GM18909 (cell line): ENCODE measurements around the gene LCA5L.
A peak's percentile ranks its signal among the peaks of the same experiment; 100 is the strongest.

Source experiments
- ATAC-seq: cut with Tn5 transposase; IDR thresholded peaks from one replicate; pipeline ENCODE4 v1.9.1; 2021; ENCODE audit warnings: mild to moderate bottlenecking; ENCODE audit not compliant: unreplicated experiment, poor library complexity

The LCA5L gene

DNA sequence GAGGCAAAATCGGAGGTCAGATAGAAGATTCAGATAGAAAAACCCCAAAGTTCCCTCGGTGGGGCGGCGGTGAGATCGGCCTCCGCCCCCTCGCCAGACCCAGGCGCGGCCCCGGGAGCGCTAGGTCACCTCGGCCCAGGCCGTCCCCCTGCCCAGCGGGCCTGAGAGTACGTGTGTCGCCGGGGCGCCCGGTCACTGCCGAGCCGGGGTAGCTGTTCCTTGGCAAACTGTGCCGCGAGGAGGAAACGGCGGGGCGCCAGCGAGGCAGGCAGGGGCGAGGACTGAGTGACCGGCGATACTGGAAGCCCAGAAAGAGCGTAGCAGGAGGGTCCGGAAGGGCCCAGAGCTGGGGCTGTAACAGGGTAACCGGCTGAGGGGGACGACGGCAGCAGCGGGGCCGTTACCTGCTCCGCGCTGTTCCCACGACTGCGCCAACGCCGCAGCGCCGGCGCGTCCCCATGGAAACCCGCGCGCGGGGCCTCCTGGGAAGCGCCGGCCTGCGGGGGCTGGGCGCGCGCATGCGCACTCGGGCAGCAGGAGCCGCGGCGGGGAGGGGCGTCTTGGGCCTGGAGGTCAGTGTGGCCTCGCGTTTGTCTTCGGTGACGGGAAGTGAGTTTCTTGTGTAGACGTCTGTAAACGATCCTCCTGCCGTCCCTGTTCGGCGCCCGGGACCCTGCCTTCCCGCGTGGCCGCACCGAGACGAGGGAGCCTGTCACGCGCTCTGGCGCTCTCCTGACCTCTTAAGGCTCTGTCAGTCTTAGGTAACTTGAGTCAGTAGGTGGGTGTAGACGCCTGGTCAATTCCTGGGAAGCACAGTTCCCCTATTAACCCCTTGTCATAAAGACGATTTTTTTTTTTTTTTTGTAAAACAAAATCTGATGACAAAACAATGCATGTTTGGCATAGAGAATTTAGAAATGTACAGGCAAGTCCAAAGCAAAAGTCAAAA, at the start of gene LCA5L:
LCA5L (minus strand) TSS at position 458 of the 949 bp plus-strand sequence. CDS start 17,285 bp downstream, outside the sequence.
- peak; percentile 90 for ATAC-seq

DNA sequence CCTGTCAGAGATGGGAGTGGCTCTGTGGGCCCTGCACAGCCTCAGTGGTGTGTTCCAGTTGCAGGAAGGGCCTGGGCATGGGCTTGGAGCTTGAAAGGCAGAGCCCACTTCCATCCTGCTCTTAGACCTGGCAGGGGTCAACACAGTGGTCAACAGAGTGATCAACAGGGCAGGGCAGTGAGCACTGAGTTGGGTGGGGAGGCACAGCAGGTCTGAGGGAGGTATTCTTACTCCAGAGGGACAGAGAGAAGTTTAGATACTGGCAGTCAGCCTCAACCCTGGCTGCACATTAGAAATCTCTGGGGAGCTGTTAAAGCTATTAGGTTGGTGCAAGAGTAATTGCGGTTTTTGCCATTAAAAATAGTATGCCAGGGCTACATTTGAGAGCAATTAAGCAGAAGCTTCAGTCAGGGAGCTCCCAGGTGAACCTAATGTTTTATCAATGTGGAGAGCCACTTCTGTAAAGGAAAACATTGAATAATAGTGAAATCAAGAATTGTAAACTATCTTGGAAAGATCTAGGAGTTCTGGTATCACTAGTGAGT, 43.9 kb upstream of the LCA5L start:
- ATAC-seq, result no peak

DNA sequence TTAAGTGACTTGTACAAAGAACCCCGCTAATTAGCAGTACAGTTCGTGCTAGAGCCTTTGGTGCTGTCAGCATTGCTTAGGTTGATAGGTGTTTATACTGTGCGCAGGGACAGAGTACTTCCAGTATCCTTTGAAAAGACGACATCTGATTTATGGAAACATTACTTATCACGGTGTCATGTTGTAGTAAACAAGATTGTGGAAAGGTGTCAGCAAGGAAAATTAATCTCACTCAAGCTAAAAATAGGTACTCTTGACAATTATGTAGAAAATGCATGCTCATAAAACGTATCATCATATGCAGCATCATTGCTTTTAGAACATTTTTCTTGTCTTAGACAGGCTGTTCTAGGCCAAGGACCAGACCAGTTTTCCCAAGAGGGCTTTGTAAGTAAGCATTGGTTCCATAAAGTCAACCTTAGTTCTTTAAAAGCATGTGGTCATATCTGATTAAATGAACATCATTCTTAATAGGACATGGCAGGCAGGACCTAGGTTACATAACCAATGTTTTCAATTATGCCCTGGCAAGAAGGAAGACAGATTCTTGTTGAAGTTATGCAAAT, 39.2 kb upstream of the LCA5L start:
- ATAC-seq, result no peak

DNA sequence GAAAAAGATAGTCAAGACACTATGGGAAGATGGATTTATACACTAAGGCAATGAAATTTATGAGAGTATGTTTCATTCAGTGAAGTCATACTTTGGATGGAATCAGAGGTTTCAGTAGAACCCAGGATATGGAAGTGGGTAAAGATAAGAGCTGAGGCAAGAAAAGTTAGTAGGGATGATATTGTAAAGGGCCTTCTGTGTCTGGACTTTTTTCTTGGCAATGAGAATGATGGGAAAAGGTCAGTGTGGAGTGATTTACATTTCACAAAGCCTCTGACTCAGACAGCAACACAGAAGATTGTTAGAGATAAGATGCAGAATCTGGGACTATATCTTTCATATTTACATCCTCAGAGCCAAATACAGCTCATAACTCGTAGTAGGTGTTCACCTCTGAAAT, 38.3 kb upstream of the LCA5L start:
- no peak for ATAC-seq

DNA sequence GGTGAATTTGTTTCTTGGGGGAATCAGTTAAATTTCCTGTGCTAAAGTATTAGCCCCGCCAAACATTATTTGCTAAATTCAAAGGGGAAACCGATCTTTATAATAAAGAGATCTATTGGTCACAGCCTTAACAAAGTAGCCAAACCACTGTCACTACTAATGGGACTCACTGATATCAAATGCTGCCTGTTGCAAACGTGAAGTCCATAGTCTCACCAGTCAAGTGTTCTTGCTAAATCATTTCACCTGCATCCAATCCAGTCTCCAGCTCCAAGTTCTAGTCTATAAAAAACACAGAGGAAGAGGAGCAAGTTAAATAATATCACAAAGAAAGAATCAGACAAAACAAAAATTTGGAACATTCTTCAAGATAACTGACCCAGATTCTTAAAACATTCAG, 36.3 kb upstream of the LCA5L start:
- no peak for ATAC-seq

DNA sequence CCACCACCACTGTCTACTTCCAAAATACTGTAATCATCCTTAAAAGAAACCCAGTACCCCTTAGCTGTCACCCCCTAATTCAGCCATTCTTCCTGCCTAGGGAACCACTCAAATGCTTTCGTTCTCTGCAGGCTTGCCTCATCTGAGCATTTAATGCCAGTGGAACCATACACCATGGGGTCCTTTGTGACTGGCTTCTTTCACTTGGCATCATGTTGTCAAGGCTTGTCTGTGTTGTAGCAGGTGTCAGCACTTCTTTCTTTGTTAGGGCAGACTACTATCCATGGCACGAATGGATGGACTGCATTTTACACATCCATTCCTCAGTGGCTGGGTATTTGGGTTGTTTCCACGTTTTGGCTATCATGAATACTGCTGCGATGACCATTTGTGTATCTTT, 34.7 kb upstream of the LCA5L start:
- no peak for ATAC-seq

DNA sequence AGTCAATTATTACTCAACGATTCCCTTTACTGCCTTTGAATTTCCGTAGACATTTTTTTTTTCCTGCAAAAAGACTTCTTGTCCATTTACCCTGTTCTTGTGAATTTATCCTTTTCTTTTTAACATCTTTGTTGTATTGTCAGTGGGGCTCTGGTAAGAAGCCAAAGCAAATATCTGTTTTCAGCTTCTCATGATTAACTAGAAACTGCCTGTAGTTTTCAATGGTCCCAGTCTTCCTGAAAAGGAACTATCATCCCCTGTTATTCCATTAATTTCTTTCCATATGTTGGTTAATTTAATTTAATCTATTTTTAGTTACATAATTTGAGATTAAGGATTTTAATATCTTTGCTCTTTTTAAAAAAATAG, 34.2 kb upstream of the LCA5L start:
- no peak for ATAC-seq

DNA sequence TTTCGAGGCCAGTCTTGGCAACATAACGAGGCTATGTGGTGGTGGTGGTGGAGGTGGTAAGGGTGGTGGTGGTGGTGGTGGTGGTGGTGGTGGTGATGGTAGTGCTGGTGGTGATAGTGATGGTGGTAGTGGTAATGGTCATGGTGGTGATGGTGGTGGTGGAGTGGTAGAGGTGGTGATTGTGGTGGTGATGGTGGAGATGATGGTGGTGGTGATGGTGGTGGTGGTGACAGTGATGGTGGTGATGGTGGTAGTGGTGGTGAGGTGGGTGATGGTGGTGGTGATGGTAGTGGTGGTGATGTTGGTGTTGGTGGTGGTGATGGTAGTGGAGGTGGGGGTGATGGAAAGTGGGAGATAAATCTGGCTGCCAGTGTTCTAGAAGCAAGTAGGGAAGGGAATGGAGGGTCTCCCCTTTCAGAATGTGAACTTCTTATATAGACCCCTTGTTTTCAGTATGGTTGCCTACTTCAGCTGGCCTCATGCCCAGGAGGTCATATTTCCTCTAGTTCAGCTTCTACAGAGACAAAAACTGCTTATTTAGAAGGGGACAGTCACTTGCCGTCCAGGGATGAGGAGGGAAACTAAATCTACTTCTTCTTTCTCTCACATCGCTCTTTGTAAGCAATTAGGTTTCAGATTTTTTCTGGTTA, 33.7 kb upstream of the LCA5L start:
- no peak for ATAC-seq

DNA sequence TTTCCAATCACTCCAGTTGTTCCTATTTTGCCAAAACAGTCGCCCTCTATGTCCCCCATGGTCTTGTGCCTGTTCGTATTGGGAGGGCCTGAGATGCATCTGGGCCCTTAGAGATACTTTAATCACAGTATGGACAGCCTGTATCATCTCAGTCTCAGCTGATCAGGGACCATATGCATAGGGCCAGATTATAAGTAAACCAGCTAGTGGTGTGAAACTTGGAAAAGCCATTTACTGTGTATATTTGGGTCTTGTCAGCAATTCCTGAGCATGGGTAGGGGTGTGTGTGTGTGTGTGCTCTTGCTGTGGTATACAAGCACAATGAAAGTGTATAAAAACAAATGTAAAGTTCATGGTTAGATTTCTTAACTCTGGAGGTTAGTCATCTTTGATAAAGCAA, 29.0 kb upstream of the LCA5L start:
- ATAC-seq, result no peak

DNA sequence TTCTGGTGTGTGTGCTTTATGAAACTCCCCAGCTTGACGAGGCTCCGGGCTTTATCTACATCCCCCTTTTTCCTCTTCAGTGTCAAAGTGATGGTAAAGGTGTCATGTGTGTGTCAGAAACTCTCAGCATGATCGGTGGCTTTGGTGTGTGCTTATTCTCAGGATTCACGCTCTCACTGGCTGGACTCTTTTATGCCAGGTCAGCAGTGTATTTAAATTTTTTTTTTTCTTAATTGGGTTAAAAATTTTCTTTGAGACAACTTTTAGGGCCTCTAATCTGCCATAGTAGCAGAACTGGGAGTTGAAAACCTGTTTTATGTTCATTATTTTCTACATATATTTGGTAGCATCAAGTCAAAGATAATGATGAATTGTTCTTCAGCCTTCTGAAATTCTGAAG, 27.2 kb upstream of the LCA5L start:
- no peak for ATAC-seq

DNA sequence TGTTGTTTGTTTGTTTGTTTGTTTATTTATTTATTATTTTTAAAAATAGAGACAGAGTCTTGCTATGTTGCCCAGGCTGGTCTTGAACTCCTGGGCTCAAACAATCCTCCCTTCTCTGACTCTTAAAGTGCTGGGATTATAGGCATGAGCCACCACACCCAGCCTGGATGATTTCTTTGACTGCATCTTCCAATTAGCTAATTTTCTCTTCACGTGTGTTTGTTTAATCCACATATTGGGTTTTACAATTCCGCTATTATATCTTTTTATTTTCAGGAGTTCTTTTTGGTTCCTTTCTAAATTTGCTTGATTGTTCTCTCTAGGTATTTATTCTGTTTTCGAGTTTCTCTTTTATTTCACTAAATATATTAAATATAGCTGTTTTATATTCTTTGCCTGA, 26.0 kb upstream of the LCA5L start:
- no peak for ATAC-seq

DNA sequence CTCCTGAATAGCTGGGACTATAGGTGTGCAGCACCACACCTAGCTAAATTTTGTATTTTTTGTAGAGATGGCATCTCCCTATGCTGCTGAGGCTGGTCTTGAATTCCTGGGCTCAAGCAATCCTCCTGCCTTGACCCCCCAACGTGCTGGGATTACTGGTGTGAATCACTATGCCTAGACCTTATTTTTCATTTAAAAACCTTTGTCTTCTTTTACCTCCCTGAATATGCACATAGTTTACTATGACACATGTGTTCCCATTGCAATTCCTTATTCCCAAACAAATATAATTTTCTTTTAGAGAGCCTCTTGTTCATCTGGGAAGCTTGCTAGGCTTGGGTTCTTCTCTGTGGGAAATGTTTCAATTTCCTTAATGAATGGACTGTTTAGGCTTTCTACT, 23.0 kb upstream of the LCA5L start:
- ATAC-seq, result no peak

DNA sequence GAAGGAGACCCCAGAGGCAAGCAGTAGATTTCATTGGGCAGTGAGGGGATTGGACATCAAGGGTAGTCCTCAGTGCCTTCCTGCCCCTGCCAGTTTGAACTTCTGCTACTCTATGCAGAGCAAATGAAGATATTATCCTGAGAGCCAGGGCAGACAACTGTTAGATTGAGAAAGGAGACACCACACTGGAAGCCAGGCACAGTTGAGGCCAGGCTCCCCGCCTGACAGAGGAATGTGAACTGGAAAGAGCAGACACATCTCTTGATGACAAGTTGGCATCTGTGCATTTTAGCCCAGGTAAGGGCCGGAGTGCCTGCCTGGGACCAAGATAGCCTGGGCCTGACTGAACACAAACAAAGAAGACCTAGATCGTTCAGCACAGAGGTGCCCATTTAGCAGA, 22.2 kb upstream of the LCA5L start:
- ATAC-seq, result no peak

DNA sequence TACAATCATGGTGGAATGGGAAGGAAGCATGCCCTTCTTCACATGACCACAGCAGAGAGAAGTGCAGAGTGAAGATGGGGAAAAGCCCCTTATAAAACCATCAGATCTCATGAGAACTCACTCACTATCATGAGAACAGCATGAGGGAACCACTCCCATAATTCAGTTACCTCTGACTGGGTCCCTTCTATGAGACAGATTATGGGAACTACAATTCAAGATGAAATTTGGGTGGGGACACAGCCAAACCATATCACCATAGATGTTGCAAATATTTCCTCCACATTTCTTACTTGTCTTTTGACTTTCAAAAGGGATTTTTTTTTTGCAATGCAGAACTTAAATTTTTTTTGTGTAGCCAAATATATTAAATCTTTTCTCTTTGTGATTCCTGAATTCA, 21.0 kb upstream of the LCA5L start:
- ATAC-seq, result no peak

DNA sequence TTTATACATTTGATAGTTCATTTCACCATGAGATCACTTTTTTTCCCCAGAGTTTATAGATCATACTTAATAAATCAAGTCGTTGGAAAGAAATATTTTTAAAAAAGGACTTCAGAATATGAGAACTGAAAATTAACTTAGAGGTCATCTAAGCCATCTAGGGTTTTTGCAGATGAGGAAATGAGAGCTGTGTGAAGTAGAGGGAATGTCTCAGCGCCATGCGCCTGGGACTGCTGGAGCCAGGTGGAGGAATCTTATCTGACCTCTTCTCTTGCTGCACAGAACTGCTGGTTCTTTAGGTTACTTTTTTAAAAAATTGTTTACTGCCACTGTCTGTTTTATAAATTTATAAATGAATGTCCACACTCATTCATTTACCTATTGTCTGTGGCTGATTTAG, 17.7 kb upstream of the LCA5L start:
- no peak for ATAC-seq

DNA sequence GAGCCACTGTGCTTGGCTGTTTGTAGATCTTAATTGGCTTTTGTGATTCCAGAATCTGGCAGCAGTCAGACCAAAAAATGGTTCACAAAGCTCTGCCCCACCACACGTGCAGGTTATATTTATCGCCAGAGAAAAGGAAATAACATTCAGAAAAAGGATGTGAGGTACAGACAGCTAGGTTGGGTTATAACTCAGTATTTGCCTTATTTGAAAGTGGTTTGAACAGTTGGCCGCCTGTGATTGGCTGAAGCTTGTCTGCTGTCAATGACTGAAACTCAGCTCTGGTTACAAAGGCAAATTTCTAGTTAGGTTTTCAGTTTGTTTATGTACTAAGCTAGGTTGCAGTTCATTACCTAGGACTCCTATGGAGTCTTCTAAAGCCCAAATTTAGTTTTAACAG, 15.8 kb upstream of the LCA5L start:
- ATAC-seq, result peak; percentile 77

DNA sequence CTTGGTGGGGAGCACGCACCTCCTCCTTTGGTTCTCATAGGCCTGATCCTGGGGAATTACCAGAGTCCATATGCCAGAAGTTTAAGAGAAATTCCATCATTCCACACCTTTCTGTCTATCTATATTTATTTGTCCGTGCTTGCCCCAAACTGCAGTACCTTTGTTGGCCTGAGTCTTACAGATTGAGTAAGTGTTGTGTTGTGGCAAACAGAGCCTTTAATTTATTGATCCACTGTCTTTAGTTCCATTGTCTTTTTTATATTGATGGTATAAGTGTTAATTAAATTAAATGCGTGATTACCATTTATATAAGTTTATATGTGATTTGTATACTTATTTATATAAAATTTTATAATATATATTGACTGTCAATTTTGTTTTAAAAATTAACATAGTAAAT, 11.1 kb upstream of the LCA5L start:
- ATAC-seq, result no peak

DNA sequence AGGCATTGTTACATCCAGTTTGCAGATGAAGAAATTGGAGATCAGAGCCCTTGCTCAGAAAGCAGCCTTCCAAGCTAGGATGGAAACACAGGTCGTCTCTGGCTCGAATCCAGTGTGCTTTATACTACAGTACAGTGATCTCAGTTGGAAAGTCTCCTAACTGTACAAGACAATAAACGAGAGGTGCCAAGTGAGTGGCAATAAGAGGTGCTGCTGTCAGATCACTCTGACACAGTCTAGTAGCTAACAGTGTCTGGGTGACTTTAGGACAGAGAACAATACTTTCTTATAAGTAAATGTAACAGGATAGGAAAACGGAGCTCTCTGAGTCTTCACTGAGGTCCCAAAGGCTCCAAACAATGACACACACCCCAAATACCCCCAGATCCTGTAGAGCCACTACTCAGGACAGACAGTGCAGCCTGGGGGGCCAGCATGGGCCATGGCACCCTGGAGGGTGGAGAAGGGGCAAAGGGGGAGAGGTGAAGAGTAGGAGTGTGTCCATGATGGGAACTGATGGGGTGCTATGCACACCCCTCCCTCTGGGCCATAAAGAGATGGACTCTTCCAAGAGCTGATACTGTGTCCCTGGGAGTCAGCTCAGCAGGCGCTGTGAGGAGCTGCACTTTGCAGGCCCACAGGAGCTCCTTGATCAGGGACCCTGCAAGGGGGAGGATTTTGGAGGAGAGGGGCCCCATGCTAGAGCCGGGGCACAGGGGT, 9.5 kb upstream of the LCA5L start:
- ATAC-seq, result no peak

DNA sequence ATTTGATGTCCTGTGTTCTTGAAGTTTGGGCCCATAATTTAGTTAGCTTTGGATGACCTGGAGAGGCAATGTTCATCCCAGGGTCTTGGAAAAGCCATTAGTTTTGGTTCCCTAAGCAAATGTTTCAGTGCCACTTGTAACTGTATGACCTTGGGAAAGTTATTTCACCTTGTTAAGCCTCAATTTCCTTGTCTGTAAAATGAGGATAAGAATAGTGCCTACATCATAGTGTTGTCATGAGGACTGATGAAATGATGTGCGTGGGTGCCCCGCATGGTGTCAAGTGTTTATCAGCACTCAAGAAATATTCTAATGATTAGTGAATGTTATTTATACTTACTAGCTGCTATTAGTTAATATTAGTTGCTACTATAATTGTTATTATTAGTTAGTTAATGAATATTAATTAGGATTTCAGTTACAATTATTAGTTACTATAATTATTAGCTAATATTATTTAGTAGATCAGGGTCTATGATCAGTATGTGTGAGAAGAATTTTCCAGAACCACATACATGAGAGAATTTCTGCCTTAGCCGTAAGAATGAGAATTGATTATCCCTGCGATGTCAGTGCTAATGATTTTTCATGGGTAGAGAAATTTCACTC, 8.1 kb upstream of the LCA5L start:
- ATAC-seq, result no peak

DNA sequence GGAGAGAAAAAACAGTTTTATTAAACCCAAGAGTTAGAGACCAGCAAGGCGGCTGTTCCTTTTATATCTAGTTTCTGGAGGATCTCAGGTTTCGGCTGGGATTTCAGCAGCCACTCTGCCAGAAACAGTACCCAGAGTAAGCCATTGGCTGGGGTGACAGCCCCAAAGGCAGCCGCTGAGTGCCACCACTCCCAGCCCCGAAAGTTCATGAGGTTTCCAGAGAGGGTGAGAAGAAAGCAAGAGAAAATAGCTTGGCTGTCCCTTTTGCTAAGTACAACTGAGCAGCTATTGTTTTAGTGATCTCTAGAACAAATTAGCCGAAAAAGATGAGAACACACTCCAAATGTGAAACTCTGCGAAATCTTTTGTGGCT, 7.4 kb upstream of the LCA5L start:
- ATAC-seq, result no peak
